GM19193 (cell line): ENCODE measurements around the gene MCAT.

Experiments used
- POLR2A ChIP-seq: IDR thresholded peaks from 4 replicates; pipeline ENCODE4 v1.6.1; 2011; ENCODE audit not compliant: insufficient read depth, insufficient read length; ENCODE audit errors: extremely low read depth

The MCAT gene

GRCh38 chr22:43179146-43179910 is 36.1 kb upstream of the MCAT start:
- TF ChIP-seq POLR2A: no peak

GRCh38 chr22:43177479-43177878 is 34.3 kb upstream of the MCAT start:
- no peak for TF ChIP-seq POLR2A

DNA sequence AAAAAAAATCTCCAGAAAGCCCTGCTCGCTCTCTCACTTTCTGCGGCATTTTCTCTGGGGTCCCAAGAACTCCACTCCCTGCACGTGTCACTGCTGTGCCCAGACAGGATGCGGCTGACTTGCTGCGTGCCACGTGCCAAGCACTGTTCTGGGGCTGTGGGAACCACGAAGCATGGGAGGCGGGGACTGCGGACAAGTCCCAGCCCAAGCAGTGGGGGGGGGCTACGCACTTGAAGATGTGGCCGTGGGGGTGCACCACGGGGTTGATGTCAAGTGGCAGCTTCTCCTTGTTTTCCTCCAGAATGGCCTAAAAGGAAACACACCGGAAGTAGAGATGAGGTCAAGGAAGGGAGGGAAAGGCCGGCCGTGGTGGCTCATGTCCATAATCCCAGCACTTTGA is 32.9 kb upstream of the MCAT start:
- no peak for TF ChIP-seq POLR2A

- TF ChIP-seq POLR2A: no peak
Measured at GRCh38 chr22:43174941-43175531, 31.8 kb upstream of the MCAT start.

DNA sequence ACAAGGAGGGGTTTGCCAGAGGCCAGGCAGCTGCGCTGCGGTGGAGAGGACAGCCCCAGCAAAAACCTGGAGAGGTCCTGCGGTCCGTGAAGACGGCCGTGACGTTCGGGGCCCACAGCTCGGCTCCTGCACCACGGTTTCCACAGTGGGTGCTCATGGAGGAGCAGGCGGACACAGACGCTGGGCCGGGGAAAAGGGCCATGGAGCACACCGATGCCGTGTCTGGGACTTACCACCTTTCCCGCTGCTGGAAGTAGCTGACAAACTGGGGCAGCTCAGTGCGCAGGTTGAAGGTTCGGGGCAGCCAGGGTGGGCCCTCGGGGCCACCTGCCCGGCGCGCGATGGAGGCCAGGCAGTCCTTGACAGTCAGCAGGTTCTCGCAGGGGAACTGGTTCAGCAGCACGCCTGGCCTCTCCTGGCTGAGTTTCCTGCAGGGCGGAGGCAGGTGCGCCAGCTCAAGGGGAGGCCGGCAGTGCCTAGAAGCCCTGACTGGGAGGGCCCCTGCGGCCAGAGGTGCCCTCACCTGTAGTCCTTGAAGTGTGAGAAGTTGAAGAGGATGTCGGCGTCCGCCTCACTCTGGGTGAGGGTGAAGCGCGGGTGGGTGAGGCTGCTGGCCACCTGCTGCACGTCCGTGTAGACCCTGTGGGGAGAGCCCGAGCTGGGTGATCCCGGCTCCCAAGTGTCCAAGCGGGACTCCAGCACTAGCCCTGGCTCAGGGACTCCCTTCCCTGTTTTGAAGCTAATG is 30.9 kb upstream of the MCAT start:
- TF ChIP-seq POLR2A: no peak

DNA sequence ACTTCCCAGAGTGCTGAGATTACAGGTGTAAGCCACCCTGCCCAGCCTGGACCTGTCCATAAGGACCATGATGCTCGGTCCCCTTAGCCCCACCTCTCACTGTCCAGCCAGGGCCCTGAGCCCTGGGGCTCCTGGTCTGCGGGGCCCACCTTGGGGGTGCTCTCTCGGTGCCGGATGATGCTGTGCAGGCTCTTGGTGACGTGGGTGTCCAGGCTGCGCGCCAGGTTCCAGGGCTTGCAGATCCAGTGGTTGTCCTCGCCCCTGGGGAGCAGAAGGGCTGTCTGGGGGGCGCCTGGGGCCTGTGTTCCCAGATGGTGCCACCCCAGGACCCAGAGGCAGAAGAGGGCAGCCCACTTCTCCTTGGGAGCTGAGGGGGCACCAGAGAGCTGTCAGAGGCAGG is 30.4 kb upstream of the MCAT start:
- no peak for TF ChIP-seq POLR2A

GRCh38 chr22:43172191-43172590 is 29.0 kb upstream of the MCAT start:
- TF ChIP-seq POLR2A: no peak

DNA sequence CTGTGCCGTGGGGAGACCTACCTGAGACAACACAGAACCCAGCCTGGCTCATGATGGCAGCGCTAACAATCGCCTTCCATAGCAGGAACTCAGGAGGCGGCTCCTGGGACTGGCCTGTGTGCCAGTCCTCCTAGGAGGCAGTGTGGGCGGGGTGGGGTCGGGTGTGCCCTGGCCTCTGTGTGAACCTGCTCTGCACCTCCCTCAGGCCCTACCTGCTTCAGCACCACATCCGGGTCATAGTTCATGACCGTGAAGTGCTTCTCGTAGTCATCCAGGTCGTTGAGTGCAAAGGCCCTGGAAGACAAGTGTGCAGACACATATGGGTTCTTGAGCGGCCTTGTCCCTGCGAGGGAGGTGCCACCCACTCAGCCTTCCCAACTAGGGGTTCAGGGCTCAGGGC is 28.4 kb upstream of the MCAT start:
- no peak for TF ChIP-seq POLR2A

DNA sequence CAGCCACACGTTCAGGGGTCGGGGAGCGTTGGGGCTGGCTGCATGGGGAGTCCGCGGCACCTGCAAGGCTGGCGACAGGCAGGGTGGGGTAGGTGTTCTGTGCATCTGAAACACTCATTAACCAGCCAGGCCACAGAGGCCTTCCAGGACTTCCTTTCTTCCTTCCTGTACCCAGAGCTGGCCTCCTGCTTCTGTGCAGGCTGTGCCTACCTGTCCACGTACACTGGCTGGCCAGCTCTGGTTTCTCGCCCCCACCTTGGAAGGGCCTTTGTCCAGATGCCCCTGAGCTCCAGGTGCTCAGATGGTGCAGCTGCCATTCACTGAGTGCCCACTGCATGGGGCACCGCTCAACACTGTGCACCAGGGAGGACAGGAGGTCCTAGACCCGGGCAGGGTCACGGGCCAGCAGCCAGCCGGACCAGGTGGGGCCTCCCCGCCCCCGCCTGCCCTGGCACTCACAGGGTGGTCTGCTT is 27.9 kb upstream of the MCAT start:
- no peak for TF ChIP-seq POLR2A

DNA sequence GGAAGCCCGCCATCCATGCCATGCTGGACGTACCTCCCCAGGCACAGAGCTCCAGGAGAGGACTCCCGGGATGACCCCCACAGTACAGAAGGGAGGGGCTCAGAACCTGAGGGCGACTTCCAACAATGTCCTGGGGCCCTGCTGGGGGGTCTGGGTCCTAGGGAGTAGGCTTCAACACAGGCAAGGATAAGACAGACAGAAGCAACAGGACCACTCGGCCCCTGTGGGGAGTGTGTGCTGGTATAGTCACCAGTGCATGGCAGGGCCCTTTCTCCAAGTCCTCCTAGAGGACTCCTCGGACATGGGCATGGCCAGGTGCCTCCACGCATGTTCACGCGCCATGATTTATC is 26.9 kb upstream of the MCAT start:
- TF ChIP-seq POLR2A: no peak

DNA sequence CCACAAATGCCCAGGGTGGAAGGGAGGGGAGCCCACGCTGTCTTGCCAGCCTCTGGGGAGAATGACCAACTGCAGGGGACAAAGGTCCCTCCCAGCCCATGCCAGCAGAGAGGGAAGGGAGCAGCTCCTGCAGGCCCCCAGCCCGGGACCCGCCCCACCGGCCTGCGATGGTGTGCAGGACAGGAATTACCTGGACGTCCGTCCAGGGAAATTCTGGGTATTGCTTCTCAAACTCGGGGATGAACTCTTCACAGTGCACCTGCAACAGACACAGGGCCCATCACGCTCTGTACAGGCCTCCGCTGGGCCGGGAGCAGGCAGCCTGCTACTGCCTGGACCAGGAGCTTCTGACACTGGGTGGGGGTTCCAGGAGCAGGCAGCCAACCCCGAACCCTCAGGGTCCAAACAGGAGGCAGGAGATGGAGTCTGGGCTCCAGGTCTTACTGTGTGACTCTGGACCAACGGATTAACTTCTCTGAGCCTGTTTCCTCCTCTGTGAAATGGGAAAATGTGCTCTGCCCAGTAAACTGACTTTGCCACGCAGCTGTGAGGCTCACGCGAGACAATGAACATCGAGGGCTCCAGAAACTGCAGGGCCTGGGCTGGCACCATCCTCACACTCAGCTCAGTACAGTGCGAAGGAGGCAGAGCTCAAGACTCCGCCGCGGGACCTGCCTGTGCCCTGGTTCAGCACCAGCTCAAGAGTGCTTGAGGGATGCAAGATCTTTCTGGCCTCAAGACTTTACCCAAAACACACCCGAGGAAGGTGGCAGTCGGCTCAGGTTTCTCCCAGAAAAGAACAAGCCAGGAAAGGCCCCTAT is 26.3 kb upstream of the MCAT start:
- TF ChIP-seq POLR2A: no peak

- no peak for TF ChIP-seq POLR2A
Measured at GRCh38 chr22:43168471-43169309, 25.5 kb upstream of the MCAT start.

DNA sequence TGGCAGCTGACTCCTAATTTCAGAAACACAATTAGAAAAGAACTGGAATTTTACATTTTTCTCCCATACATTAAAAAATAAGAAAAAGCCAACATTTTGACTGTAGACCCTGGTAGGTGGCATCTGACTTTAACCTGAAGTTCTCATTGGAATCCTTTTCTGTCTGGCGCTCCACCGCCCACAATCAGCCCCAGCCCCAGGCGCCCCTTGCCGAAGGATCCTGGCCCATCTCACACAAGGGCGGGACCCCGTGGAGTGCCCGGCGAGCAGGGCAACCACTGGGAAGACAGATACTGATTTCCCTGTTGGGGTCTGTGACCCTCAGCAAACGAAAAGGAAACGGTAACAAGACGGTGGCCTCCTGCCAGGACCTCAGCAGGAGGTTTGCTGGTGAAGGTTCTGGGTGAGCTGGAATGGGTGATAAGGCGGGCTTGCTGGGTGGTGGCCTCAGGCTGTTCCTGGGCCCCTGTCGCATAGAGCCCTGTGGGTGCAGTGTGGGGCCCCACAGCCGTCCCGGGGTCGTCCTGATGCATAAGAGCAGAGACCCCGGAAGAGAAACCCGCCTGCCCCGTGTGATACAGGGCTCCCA is 23.9 kb upstream of the MCAT start:
- TF ChIP-seq POLR2A: no peak
